ENCODE results near the gene CHID1. TPM values are rescaled to one million over a fixed set of nuclear protein-coding genes. Genes with fewer than 3 reads are reported as not detected.

Gene CHID1
- total and polyA plus RNA-seq, 3 donors from 2014 or later: 134 to 176 (median 146) TPM

DNA sequence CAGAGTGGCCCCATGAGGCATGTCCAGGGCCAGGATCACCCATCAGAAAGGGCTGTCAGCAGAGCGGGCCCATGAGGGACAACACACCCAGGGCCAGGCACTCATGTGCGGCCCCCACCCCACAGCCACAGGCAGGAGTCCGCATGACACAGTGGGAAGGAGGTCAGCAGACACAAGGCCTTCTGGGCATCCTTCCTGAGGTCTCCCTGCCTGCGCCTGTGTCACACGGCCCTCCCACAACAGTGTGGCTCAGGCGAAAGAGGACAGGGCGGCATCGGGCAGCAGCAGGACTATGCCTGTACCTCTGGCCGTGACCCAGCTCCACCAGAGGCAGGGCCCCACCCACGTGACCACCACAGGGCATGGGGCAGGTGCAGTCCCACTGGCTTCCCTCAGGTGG lies 27.1 kb downstream of the CHID1 start:
- TF ChIP-seq, protein P1, sequence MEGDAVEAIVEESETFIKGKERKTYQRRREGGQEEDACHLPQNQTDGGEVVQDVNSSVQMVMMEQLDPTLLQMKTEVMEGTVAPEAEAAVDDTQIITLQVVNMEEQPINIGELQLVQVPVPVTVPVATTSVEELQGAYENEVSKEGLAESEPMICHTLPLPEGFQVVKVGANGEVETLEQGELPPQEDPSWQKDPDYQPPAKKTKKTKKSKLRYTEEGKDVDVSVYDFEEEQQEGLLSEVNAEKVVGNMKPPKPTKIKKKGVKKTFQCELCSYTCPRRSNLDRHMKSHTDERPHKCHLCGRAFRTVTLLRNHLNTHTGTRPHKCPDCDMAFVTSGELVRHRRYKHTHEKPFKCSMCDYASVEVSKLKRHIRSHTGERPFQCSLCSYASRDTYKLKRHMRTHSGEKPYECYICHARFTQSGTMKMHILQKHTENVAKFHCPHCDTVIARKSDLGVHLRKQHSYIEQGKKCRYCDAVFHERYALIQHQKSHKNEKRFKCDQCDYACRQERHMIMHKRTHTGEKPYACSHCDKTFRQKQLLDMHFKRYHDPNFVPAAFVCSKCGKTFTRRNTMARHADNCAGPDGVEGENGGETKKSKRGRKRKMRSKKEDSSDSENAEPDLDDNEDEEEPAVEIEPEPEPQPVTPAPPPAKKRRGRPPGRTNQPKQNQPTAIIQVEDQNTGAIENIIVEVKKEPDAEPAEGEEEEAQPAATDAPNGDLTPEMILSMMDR (IDR thresholded peaks at IDR 0.05): no peak
- TF ChIP-seq POLR2A (IDR thresholded peaks at IDR 0.05): no peak
- Histone ChIP-seq H3K36me3 (ENCODE audit: low read depth, missing control alignments) (no peaks in the 10 kb centered on the region), H3K4me3 (no peak overlapping the region), H3K9me3 (no peaks in the 10 kb centered on the region), H3K27ac (no peak overlapping the region), H3K4me1 (no peaks in the 10 kb centered on the region), H3K27me3 (no peaks in the 10 kb centered on the region)
- 77 to 96% methylated on average over 4 to 10 of the region's 10 CpGs for WGBS, 2 donors
- intact Hi-C loops (cut with DNase I; ENCODE audit: low total_unique reads): no loop called here
- DNase-seq: no peak

GRCh38 chr11:882596-882995 lies 28.0 kb downstream of the CHID1 start:
- intact Hi-C loops (cut with DNase I; ENCODE audit: low total_unique reads): no loop called here
- Histone ChIP-seq H3K27ac (no peak overlapping the region), H3K4me3 (no peak overlapping the region), H3K36me3 (ENCODE audit: low read depth, missing control alignments) (no peaks in the 10 kb centered on the region), H3K4me1 (no peaks in the 10 kb centered on the region), H3K27me3 (no peaks in the 10 kb centered on the region), H3K9me3 (no peaks in the 10 kb centered on the region)
- WGBS, 2 donors: 92% methylated on average over 10 to 14 of the region's 14 CpGs
- DNase-seq: no peak
- TF ChIP-seq POLR2A (IDR thresholded peaks at IDR 0.05): no peak
- TF ChIP-seq, protein P1 (IDR thresholded peaks at IDR 0.05): no peak

- no peaks in the 10 kb centered on the region for H3K36me3 ChIP-seq (ENCODE audit: low read depth, missing control alignments)
- H3K27me3 ChIP-seq: no peaks in the 10 kb centered on the region
- no peaks in the 10 kb centered on the region for H3K9me3 ChIP-seq
- TF ChIP-seq, protein P1 (IDR thresholded peaks at IDR 0.05): no peak
- TF ChIP-seq POLR2A (IDR thresholded peaks at IDR 0.05): no peak
- DNase-seq: no peak
- no peak overlapping the region for H3K27ac ChIP-seq
- intact Hi-C loops (cut with DNase I; ENCODE audit: low total_unique reads): no loop called here
- 93% methylated on average over 9 to 14 of the region's 14 CpGs for WGBS, 2 donors
- H3K4me3 ChIP-seq: no peak overlapping the region
- H3K4me1 ChIP-seq: no peaks in the 10 kb centered on the region
Observed at GRCh38 chr11:880447-880846, 30.2 kb downstream of the CHID1 start.

DNA sequence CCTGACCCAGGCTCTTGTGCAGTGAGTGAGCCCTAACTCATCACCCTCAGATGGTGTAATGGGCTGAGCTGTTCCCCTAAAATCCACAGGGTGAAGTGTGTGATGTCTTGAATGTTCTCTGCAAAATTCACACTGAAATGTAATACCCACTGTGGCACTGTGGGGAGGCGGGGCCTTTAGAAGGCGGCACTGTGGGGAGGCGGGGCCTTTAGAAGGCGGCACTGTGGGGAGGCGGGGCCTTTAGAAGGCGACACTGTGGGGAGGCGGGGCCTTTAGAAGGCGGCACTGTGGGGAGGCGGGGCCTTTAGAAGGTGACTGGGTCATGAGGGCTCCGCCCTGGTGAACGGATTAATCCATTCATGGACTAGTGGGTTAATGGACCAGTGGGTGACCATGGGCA lies 33.0 kb downstream of the CHID1 start:
- Histone ChIP-seq H3K27ac (no peak overlapping the region), H3K4me1 (no peaks in the 10 kb centered on the region), H3K9me3 (no peaks in the 10 kb centered on the region), H3K36me3 (ENCODE audit: low read depth, missing control alignments) (no peaks in the 10 kb centered on the region), H3K27me3 (no peaks in the 10 kb centered on the region), H3K4me3 (no peak overlapping the region)
- DNase-seq: no peak
- intact Hi-C loops (cut with DNase I; ENCODE audit: low total_unique reads): no loop called here
- 93 to 96% methylated on average over 10 to 11 of the region's 11 CpGs for WGBS, 2 donors
- TF ChIP-seq POLR2A (IDR thresholded peaks at IDR 0.05): no peak
- TF ChIP-seq, protein P1 (IDR thresholded peaks at IDR 0.05): no peak

DNA sequence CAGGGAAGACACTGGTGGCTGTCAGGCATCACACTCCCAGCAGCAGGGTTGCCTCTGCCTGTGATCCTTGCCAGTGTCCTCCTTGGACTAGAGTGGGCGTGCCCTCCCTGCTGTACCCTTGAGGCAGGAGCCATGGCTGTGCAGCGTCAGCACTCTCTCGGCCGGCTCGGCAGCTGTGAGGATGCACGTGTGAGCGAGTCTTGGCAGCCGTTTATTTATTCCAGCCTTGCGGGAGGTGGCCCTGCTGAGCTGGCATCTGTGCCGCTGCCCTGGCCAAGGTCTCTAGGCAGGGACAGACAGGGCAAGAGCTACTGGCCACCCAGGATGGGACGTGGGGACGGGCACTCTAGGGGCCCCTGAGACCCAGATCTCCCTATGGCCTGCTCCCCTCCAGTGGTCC lies 34.1 kb downstream of the CHID1 start:
- Histone ChIP-seq H3K4me1 (no peaks in the 10 kb centered on the region), H3K27ac (no peak overlapping the region), H3K9me3 (no peaks in the 10 kb centered on the region), H3K27me3 (no peaks in the 10 kb centered on the region), H3K4me3 (no peak overlapping the region), H3K36me3 (ENCODE audit: low read depth, missing control alignments) (no peaks in the 10 kb centered on the region)
- DNase-seq: peak; percentile 77
- WGBS, 2 donors: 61% methylated on average over 12 of the region's 12 CpGs; no CpG with 5 or more reads in 1 of the 2 donors
- no peak for TF ChIP-seq POLR2A (IDR thresholded peaks at IDR 0.05)
- TF ChIP-seq, protein P1 (IDR thresholded peaks at IDR 0.05): no peak
- intact Hi-C loops (cut with DNase I; ENCODE audit: low total_unique reads): no loop called here
